Measurements from ENCODE around the gene RBPJ.

RBPJ gene

GRCh38 chr4:26463386-26463785 lies 142.6 kb downstream of the RBPJ start:
- DNase-seq, result no peak

GRCh38 chr4:26464420-26465095 lies 143.7 kb downstream of the RBPJ start:
- DNase-seq, result no peak

GRCh38 chr4:26466578-26467270 lies 145.9 kb downstream of the RBPJ start:
- DNase-seq, result no peak

- DNase-seq, result no peak
These were observed 146.9 kb downstream of the RBPJ start for GRCh38 chr4:26467724-26468123.

GRCh38 chr4:26468283-26468949 lies 147.6 kb downstream of the RBPJ start:
- no peak for DNase-seq

DNA sequence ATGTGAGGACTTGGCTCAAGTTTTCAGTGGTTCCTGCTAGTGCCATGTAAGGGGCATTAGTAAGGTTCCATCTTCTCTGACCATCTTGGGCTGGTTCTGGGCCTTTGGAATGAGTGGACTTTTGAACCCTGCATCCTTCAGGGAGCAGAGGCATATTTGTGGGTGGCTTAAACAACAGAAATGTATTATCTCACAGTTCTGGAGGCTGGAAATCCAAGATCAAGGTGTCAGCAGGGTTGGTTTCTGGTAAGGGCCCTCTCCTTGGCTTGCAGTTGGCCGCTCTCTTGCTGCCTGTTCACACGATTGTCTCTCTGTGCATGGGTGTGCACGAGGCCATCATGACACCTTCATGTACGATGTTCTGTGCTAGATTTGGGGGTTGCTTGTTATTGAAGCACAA lies 148.2 kb downstream of the RBPJ start:
- DNase-seq, result no peak

- no peak for DNase-seq
These were observed 151.1 kb downstream of the RBPJ start for GRCh38 chr4:26471890-26472289.

DNA sequence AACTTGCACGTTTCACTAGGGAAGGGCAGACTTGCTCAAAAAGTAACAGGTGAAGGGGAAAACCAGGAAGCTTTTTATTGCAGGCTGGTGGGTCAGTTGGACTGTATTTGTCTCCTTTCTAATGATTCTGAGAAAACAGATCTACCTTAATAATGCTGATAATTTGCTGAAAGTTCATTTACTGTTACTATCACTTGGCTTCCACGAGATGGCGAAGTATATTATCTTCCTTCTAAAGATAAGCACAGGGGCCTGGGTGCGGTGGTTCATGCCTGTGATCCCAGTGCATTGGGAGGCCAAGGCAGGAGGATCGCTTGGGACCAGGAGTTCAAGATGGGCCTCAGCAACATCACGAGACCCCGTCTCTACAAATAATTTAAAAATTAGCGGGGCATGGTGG lies 153.1 kb downstream of the RBPJ start:
- no peak for DNase-seq

DNA sequence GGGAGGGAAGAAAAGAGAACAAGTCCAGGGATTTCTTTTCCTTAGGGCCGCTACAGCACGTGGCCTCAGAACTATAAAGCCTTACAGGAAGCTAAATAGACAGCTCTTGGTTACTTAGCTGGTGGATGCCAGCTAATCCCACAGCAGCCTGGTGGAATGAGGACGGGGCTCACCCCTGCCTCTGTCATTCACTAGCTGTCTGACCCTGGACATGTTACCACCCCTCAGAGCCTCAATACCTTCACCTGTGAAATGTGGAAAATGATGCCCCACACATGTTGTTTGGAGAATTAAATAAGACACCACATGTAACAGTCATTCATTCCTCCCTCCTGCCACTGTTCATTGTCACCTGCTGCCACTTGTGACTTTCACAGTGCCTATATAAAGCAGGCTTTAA lies 153.7 kb downstream of the RBPJ start:
- no peak for DNase-seq

- DNase-seq, result no peak
These were observed 154.9 kb downstream of the RBPJ start for GRCh38 chr4:26475716-26476115.

DNA sequence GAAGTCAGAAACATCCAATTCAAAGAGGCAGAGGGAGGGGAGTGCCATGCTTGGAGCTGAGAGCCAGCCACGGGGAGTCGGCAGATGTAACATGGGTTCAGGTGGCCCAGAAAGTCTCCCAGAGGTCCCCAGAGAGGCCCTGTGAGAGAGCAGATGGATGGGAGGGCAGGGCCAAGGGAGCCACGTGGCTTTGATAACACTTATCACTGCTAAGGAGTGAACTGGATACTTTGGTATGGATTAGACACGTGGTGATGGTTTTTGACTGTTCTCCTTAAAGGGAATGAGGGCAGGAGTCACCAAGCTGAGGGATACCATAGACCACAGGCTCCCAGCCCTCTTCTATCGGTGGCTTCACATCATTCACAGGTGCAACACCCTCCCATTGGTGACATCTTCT lies 155.7 kb downstream of the RBPJ start:
- no peak for DNase-seq

DNA sequence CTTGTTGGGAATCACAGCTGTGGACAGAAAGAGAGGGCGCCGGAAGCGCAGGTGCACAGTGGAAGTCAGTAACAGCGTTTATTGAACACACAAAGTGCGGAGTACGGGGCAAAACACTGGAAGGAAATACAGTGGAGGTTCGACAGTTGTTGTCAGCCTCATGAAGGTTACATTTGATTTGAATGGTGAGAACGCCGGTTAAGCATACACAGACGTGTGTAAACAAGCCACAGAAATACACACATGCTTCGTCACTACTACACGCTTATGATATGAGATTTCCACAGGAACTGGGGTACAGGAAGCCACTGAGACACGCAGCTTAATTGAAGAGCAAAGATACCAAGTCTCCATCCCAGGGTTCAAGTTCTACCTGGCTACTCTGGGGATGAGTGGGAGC lies 157.5 kb downstream of the RBPJ start:
- no peak for DNase-seq

DNA sequence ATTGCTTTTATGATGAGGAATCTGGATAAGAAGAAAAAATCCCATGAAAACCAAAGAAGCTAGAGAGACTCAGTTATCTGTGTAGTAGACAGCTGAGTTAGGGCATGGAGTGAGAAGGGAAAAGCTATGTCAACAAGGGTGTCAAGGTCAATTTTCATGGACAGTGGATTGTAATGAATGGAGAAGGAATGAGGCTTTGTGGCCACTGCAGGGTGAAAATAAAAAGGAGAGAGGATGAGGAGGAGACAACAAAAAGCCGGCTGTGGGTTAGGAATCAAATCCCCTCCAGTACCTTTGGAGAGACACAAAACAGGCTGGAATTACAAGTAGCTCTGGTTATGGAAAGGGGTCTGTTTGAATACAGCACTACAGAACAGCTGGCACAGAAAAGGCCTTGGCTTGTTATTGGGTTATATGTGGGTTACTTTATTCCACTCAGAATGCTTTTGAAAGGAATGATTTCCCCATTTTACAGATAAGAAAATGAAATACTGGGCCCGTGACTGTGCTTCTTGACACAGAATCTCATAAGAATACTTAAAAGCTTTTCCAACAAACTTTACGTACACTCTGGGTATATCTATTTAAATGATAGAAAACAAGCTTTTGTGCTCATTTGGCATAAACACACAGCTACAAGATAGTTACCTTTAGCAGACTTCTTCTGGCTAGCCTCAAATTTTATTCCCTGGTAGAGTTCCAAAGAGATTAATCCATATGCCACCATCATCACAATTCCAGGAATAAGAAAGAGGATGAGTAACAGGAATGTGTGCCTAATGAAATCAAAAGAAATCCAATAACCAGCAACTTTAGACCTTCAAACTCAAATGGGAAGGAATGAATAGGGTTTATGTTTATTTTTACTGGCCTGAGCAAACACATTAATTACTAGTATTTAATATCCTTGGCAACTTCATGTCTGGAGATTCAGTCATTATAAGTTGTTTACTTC lies 162.0 kb downstream of the RBPJ start:
- no peak for DNase-seq

DNA sequence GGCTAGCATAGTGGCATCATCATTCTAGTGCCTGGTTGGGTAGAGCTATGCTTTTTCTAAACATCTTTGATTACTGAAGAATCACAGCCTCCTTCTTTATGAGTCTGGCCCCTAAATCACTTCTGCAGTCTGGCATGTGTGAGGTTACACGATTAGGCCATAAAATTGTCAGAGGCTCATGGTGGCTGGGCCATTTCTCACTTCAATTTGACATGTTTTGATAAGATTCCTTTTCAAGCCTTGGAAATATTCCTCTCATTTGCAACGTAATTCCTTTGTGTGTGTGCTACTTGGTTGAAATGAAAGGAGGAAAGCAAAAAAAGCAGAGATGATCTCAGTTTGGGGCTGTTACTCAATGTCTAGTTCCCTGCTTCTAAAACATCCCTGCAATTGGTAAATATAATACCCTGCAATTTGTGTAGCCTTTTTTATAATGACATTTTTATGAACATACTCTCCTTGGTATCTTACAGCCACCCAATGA lies 163.3 kb downstream of the RBPJ start:
- no peak for DNase-seq

DNA sequence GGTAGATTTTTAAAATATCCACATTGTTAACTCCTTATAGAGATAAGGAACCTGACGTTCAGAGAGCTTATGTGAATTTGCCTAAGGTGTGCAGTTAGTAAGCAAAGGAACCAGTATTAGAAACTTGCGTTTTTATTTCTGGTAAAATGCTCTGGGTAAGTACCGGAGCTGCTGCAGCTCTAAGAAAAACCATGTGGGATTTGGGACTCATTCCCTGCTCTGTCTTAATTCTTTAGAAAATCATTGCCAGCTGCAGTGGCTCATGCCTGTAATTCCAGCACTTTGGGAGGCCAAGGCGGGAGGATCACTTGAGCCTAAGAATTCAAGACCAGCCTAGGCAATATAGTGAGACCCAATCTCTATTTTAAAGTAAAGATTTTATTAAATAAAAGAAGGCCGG lies 163.7 kb downstream of the RBPJ start:
- no peak for DNase-seq

All from CD4-positive, alpha-beta T cell treated with Interleukin-21 for 1 hour (primary cell).